Mesothelial cell of epicardium (in vitro differentiated cells): ENCODE results near the gene RAB44. TPM values are rescaled to one million over a fixed set of nuclear protein-coding genes. Genes with fewer than 3 reads are reported as not detected.

Experiments used
- DNase-seq, 2 experiments: peaks; one replicate each; pipeline ENCODE4 v3.0.0; 2021; ENCODE audit warnings: low spot score in 2 of 2; ENCODE audit not compliant: unreplicated experiment in 2 of 2
- H3K27ac Mint-ChIP-seq: 2 replicates; pipeline ENCODE4 v1.8.0; 2021; ENCODE audit warnings: mixed read lengths
- H3K27me3 Mint-ChIP-seq: 2 replicates; pipeline ENCODE4 v1.8.0; 2021; ENCODE audit warnings: low read depth, mixed read lengths
- H3K36me3 Mint-ChIP-seq: 2 replicates; pipeline ENCODE4 v1.8.0; 2021; ENCODE audit warnings: mixed read lengths
- H3K4me1 Mint-ChIP-seq: 2 replicates; pipeline ENCODE4 v1.8.0; 2021; ENCODE audit warnings: mixed read lengths
- H3K4me3 Mint-ChIP-seq: 2 replicates; pipeline ENCODE4 v1.8.0; 2021; ENCODE audit warnings: mild to moderate bottlenecking, moderate library complexity, mixed read lengths
- H3K9me3 Mint-ChIP-seq: 2 replicates; pipeline ENCODE4 v1.8.0; 2021; ENCODE audit warnings: mixed read lengths
- total RNA-seq: library from RNA; stranded (reverse); gene quantifications from 3 replicates; pipeline ENCODE4 v1.2.1, GENCODE V29; 2021
- TF ChIP-seq, protein P1 (sequence below): fragments of 200-600 bp; sonication (generic); IDR thresholded peaks from one replicate; pipeline ENCODE4 v1.5.0; 2021; ENCODE audit warnings: antibody characterized with exemption; ENCODE audit not compliant: unreplicated experiment

The RAB44 gene
- total RNA-seq, 1 donor from 2014 or later = 0.07 TPM

DNA sequence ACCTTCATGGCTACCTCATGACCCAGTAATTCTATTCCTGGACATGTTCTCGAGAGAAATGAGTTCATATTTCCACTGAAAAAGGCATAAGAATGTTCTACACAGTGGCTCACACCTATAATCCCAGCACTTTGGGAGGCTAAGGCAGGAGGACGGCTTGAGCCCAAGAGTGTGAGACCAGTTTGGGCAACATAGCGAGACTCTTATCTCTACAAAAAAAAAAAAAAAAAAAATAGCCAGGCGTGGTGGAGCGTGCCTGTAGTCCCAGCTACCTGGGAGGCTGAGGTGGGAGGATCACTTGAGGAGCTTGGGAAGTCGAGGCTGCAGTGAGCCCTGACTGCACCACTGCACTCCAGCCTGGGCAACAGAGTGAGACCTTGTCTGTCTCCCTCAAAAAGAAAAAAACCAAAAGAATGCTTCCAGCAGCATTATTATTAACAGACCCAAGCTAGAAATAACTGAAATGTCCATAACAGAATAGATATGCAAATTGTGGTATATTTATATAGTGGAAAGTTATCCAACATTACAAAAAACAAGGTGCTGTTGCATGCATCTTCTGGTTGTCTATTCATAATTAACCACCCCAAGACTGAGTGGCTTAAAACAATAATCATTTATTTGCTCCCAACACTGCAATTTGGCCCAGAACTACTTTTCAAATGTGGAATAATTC lies 9.4 kb upstream of the RAB44 start:
- H3K4me3 Mint-ChIP-seq = no peak overlapping the region
- no peak overlapping the region for H3K27ac Mint-ChIP-seq
- H3K9me3 Mint-ChIP-seq = peaks cover 8% of the 10 kb centered on the region
- H3K27me3 Mint-ChIP-seq = no peaks in the 10 kb centered on the region
- H3K36me3 Mint-ChIP-seq = peaks cover 5% of the 10 kb centered on the region
- no peak for DNase-seq
- no peaks in the 10 kb centered on the region for H3K4me1 Mint-ChIP-seq
- TF ChIP-seq, protein P1, sequence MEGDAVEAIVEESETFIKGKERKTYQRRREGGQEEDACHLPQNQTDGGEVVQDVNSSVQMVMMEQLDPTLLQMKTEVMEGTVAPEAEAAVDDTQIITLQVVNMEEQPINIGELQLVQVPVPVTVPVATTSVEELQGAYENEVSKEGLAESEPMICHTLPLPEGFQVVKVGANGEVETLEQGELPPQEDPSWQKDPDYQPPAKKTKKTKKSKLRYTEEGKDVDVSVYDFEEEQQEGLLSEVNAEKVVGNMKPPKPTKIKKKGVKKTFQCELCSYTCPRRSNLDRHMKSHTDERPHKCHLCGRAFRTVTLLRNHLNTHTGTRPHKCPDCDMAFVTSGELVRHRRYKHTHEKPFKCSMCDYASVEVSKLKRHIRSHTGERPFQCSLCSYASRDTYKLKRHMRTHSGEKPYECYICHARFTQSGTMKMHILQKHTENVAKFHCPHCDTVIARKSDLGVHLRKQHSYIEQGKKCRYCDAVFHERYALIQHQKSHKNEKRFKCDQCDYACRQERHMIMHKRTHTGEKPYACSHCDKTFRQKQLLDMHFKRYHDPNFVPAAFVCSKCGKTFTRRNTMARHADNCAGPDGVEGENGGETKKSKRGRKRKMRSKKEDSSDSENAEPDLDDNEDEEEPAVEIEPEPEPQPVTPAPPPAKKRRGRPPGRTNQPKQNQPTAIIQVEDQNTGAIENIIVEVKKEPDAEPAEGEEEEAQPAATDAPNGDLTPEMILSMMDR = no peak

DNA sequence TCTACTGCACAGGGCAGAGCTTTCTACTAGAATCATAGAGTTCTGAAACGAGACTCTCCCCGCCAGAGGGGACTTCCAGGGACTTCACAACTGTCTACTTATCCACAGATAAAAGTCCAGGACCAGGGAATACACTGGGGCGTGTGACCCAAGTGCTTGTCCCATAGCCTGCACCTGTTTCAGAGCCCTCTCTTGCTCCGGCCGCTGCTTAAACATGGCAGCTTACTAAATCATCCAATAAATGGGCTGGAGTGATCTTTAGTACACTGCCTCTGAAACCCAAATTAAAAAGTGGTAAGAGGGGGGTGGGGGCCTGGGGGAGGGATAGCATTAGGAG lies 8.9 kb upstream of the RAB44 start:
- DNase-seq = no peak
- H3K4me1 Mint-ChIP-seq = no peaks in the 10 kb centered on the region
- H3K9me3 Mint-ChIP-seq = peaks cover 8% of the 10 kb centered on the region
- H3K27me3 Mint-ChIP-seq = no peaks in the 10 kb centered on the region
- no peak overlapping the region for H3K27ac Mint-ChIP-seq
- no peak overlapping the region for H3K4me3 Mint-ChIP-seq
- peaks cover 5% of the 10 kb centered on the region for H3K36me3 Mint-ChIP-seq
- TF ChIP-seq, protein P1 = no peak

DNA sequence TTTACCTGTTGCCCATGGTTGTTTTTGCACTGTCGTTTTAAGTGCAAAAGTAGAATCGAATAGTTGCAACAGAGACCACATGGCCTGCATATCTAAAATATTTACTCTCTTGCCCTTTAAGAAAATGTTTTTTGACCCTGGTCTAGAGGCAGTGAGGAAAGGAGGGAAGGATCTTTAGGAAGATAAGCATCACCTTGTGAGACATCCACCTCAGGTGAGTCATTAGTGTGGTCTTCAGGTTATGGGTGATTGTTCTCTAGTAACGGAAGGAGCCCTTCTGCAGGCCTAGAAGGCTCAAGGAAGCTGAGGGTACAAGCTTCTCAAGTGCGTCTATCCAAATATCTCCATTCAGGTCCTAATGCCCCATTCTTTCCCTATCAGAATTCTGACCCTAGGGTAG lies 6.6 kb upstream of the RAB44 start:
- Mint-ChIP-seq H3K4me3 (no peak overlapping the region), H3K27me3 (no peaks in the 10 kb centered on the region), H3K36me3 (peaks cover 2% of the 10 kb centered on the region), H3K4me1 (no peaks in the 10 kb centered on the region), H3K27ac (no peak overlapping the region), H3K9me3 (peaks cover 8% of the 10 kb centered on the region)
- TF ChIP-seq, protein P1 = no peak
- DNase-seq = no peak

DNA sequence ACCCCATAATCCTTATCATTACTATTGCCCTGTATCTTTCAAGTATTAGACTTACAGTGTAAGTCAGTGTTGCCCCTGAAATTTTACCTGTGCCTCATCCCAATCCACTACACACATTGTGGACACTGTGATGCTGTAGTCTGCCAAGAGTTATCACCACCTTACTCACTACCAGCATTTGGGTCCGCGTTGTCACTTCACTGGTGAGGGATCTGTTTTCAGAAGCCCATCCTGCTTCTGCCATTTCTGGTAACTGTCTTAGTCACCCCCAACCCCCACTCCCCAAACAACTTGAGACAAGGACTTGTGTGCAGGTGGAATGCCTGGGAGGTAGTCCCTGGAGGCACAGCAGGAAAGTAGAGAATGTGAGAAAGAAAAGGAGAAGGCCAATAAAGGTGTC lies 6.0 kb upstream of the RAB44 start:
- peaks cover 2% of the 10 kb centered on the region for H3K36me3 Mint-ChIP-seq
- TF ChIP-seq, protein P1 = no peak
- H3K4me1 Mint-ChIP-seq = no peaks in the 10 kb centered on the region
- H3K9me3 Mint-ChIP-seq = peaks cover 8% of the 10 kb centered on the region
- H3K27ac Mint-ChIP-seq = no peak overlapping the region
- no peak overlapping the region for H3K4me3 Mint-ChIP-seq
- no peak for DNase-seq
- H3K27me3 Mint-ChIP-seq = no peaks in the 10 kb centered on the region

DNA sequence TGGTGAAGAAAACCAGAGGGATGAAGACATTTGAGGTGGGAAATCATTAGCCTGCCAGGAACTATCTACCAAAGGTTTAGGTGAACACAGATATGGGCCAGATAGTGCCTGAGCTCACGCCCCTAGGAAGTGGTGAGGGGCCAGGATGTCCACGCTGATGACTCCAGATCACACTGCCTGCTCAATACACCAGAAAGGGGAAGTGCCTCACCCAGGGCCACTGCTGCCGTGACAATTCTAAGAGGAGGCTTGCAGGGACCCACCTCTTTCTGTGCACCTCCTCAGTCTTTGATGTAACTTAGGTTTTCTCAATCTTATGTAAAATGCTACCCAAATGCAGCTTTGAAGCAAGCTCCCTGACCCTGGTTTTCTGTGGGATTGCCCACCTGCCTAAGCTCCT lies 5.4 kb upstream of the RAB44 start:
- no peak overlapping the region for H3K4me3 Mint-ChIP-seq
- H3K27me3 Mint-ChIP-seq = no peaks in the 10 kb centered on the region
- H3K9me3 Mint-ChIP-seq = peaks cover 8% of the 10 kb centered on the region
- DNase-seq = no peak
- no peak overlapping the region for H3K27ac Mint-ChIP-seq
- H3K36me3 Mint-ChIP-seq = no peaks in the 10 kb centered on the region
- H3K4me1 Mint-ChIP-seq = no peaks in the 10 kb centered on the region
- TF ChIP-seq, protein P1 = no peak
